ENCODE results near the gene C21orf58.
"Not testable (repeated sequence)": the region's sequence is repeated elsewhere in the genome, so short reads cannot be mapped to it uniquely, and the experiment has no call there.

C21orf58 gene

GRCh38 chr21:46311568-46311967 lies 12.1 kb downstream of the C21orf58 start:
- TF ChIP-seq CTCF (IDR thresholded peaks at IDR 0.05): no peak
- H3K27ac ChIP-seq: no peak overlapping the region

GRCh38 chr21:46310260-46310659 lies 13.4 kb downstream of the C21orf58 start:
- H3K27ac ChIP-seq; H3K4me3 ChIP-seq (ENCODE audit: low read depth, low read length); H3K27me3 ChIP-seq (ENCODE audit: control insufficient read depth, insufficient read depth, low read length); H3K79me2 ChIP-seq; H3K9me3 ChIP-seq (ENCODE audit: control insufficient read depth, low read length); H2AFZ ChIP-seq; H3K36me3 ChIP-seq (ENCODE audit: control insufficient read depth, insufficient read depth, low read length); H3K9ac ChIP-seq; H3K4me2 ChIP-seq (ENCODE audit: low read length); H3K4me1 ChIP-seq: not testable (repeated sequence)

More at GRCh38 chr21:46311568-46311967, 12.1 kb downstream of the C21orf58 start:
- Histone ChIP-seq H3K27me3 (ENCODE audit: control insufficient read depth, insufficient read depth, low read length) (no peaks in the 10 kb centered on the region), H3K4me3 (ENCODE audit: low read depth, low read length) (no peak overlapping the region), H3K79me2 (no peaks in the 10 kb centered on the region), H3K9ac (no peak overlapping the region), H3K4me1 (no peaks in the 10 kb centered on the region), H3K9me3 (ENCODE audit: control insufficient read depth, low read length) (no peaks in the 10 kb centered on the region), H3K4me2 (ENCODE audit: low read length) (no peak overlapping the region), H3K36me3 (ENCODE audit: control insufficient read depth, insufficient read depth, low read length) (no peaks in the 10 kb centered on the region), H2AFZ (no peak overlapping the region)

GRCh38 chr21:46308431-46308830 lies 15.2 kb downstream of the C21orf58 start:
- no peak overlapping the region for H3K27ac ChIP-seq
- no peak overlapping the region for H2AFZ ChIP-seq
- H3K4me1 ChIP-seq: no peaks in the 10 kb centered on the region
- H3K79me2 ChIP-seq: no peaks in the 10 kb centered on the region
- no peak overlapping the region for H3K4me3 ChIP-seq (ENCODE audit: low read depth, low read length)
- no peak overlapping the region for H3K4me2 ChIP-seq (ENCODE audit: low read length)
- H3K9me3 ChIP-seq (ENCODE audit: control insufficient read depth, low read length): no peaks in the 10 kb centered on the region
- no peak for TF ChIP-seq CTCF (IDR thresholded peaks at IDR 0.05)
- no peaks in the 10 kb centered on the region for H3K27me3 ChIP-seq (ENCODE audit: control insufficient read depth, insufficient read depth, low read length)
- H3K36me3 ChIP-seq (ENCODE audit: control insufficient read depth, insufficient read depth, low read length): no peaks in the 10 kb centered on the region
- no peak overlapping the region for H3K9ac ChIP-seq

GRCh38 chr21:46307625-46308024 lies 16.0 kb downstream of the C21orf58 start:
- H2AFZ ChIP-seq: no peak overlapping the region
- H3K9me3 ChIP-seq (ENCODE audit: control insufficient read depth, low read length): no peaks in the 10 kb centered on the region
- no peaks in the 10 kb centered on the region for H3K4me1 ChIP-seq
- no peaks in the 10 kb centered on the region for H3K79me2 ChIP-seq
- H3K4me3 ChIP-seq (ENCODE audit: low read depth, low read length): no peak overlapping the region
- H3K36me3 ChIP-seq (ENCODE audit: control insufficient read depth, insufficient read depth, low read length): no peaks in the 10 kb centered on the region
- H3K4me2 ChIP-seq (ENCODE audit: low read length): no peak overlapping the region
- H3K27me3 ChIP-seq (ENCODE audit: control insufficient read depth, insufficient read depth, low read length): no peaks in the 10 kb centered on the region
- TF ChIP-seq CTCF (IDR thresholded peaks at IDR 0.05): no peak
- no peak overlapping the region for H3K9ac ChIP-seq
- H3K27ac ChIP-seq: no peak overlapping the region

- Histone ChIP-seq H3K4me3 (ENCODE audit: low read depth, low read length) (no peak overlapping the region), H3K27ac (no peak overlapping the region)
Measured at GRCh38 chr21:46304955-46305354, 18.7 kb downstream of the C21orf58 start.

More at GRCh38 chr21:46304955-46305354, 18.7 kb downstream of the C21orf58 start:
- Histone ChIP-seq H3K9ac (no peak overlapping the region), H3K9me3 (ENCODE audit: control insufficient read depth, low read length) (no peaks in the 10 kb centered on the region), H3K79me2 (no peaks in the 10 kb centered on the region), H3K36me3 (ENCODE audit: control insufficient read depth, insufficient read depth, low read length) (no peaks in the 10 kb centered on the region), H2AFZ (no peak overlapping the region), H3K4me1 (no peaks in the 10 kb centered on the region), H3K27me3 (ENCODE audit: control insufficient read depth, insufficient read depth, low read length) (no peaks in the 10 kb centered on the region), H3K4me2 (ENCODE audit: low read length) (no peak overlapping the region)
- TF ChIP-seq CTCF (IDR thresholded peaks at IDR 0.05): no peak

Measured in parathyroid adenoma (tissue), 2 donors.